NB4 (cell line): ENCODE data around the gene SNX9.

Experiments used
- DNase-seq: peaks from one replicate; pipeline ENCODE4 v3.0.0; 2010; ENCODE audit warnings: low read depth
- H3K4me3 ChIP-seq: one replicate; pipeline ENCODE4 v1.5.1; 2011; ENCODE audit warnings: mild to moderate bottlenecking, low read depth, low read length, moderate library complexity
- MYC ChIP-seq: IDR thresholded peaks from 2 replicates; pipeline ENCODE4 v1.6.1; 2011; ENCODE audit warnings: low read depth, low read length
- POLR2A ChIP-seq: IDR thresholded peaks from 2 replicates; pipeline ENCODE4 v1.6.1; 2011; ENCODE audit warnings: mild to moderate bottlenecking; ENCODE audit not compliant: insufficient read length; ENCODE audit errors: extremely low read depth
- TF ChIP-seq, protein P1 (sequence below): IDR thresholded peaks from 2 replicates; pipeline ENCODE4 v1.6.1; 2011; ENCODE audit warnings: low read depth, low read length
- TF ChIP-seq, protein P2 (sequence below): IDR thresholded peaks from one replicate; pipeline ENCODE4 v1.5.1; 2012; ENCODE audit warnings: low read depth, low read length

The SNX9 gene

DNA sequence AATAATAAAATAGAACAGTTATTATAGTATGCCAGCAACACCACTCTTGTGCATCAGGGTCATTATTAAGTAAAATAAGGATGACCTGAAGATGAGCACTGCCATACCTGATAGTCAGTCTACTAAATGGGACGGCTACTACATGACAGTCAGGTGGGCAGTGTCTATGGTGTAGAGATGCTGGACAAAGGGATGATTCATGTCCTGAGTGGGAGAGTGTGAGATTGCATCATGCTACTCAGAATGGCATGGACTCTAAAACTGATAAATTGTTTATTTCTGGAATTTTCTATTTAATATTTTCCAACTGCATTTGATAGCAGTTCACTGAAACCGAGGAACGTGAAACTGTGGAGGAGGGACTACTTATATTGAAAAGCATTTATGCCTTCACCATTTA lies 38.8 kb downstream of the SNX9 start:
- H3K4me3 ChIP-seq = no peak overlapping the region
- DNase-seq = no peak
- TF ChIP-seq, protein P1, sequence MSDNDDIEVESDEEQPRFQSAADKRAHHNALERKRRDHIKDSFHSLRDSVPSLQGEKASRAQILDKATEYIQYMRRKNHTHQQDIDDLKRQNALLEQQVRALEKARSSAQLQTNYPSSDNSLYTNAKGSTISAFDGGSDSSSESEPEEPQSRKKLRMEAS = no peak
- no peak for TF ChIP-seq POLR2A
- TF ChIP-seq MYC = no peak
- TF ChIP-seq, protein P2, sequence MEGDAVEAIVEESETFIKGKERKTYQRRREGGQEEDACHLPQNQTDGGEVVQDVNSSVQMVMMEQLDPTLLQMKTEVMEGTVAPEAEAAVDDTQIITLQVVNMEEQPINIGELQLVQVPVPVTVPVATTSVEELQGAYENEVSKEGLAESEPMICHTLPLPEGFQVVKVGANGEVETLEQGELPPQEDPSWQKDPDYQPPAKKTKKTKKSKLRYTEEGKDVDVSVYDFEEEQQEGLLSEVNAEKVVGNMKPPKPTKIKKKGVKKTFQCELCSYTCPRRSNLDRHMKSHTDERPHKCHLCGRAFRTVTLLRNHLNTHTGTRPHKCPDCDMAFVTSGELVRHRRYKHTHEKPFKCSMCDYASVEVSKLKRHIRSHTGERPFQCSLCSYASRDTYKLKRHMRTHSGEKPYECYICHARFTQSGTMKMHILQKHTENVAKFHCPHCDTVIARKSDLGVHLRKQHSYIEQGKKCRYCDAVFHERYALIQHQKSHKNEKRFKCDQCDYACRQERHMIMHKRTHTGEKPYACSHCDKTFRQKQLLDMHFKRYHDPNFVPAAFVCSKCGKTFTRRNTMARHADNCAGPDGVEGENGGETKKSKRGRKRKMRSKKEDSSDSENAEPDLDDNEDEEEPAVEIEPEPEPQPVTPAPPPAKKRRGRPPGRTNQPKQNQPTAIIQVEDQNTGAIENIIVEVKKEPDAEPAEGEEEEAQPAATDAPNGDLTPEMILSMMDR = no peak

DNA sequence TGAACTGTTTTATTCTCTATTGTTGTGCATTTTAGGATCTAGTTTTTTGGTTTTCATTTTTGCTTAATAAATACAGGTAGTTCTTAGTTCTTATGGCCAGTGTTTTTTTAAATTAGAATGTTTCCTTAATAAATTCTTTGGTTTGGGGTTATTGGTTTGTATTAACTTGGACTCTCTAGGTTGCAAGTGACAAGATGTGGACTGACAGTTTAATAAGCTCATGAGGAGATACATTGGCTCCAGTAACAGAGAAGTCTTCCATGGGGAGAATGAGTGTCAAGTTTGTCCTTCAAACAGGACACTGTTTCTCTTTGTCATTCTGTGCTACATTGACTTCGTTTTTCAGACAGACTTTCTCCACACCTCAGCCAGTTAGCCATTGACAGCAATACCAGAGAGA lies 39.7 kb downstream of the SNX9 start:
- TF ChIP-seq, protein P1 = no peak
- TF ChIP-seq POLR2A = no peak
- TF ChIP-seq, protein P2 = no peak
- no peak for TF ChIP-seq MYC
- no peak for DNase-seq
- H3K4me3 ChIP-seq = no peak overlapping the region

DNA sequence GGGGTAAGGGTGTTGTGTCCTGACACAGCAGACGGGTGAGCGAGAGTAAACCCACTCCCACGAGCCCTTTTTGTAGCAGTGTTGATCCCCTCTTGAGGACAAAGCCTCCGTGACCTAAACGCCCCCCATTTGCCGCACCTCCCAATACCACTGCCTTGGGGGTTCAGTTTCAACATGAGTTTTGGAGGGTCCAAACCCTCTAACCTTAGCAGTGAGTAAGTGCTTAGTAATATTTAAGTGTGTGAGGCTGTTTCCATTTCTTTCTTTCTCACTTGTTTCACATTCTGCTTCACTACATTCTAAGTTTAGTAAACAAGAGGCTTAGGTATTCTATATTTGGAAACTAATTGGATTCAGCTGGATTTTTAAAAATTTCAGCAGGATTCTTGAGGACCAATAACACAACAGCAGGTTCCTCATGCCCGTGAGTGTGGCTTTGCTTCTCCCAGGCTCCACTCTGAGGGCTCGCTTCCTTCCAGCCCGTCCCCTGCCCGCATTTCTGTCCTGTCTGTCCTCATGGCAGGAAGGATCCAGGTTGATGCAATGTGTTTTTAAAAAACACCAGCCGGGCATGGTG lies 41.2 kb downstream of the SNX9 start:
- TF ChIP-seq POLR2A = no peak
- TF ChIP-seq MYC = no peak
- TF ChIP-seq, protein P1 = no peak
- TF ChIP-seq, protein P2 = no peak
- no peak overlapping the region for H3K4me3 ChIP-seq
- DNase-seq = no peak

DNA sequence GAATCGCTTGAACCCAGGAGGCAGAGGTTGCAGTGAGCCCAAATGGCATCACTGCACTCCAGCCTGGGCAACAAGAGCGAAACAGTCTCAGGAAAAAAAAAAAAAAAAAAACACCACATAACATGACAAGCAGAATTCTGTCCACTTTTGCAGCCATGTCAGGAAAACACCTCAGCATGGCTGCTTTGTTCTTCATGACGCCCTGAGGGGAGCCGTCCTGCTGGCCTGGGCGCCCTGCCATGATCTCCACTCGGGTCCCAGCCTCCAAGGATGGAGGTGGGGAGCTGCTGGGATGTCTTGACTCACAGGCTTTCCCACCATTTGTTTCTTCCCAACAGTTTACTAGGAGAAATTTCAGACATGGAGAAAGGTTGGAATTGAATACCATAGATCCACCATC lies 42.2 kb downstream of the SNX9 start:
- DNase-seq = no peak
- no peak for TF ChIP-seq POLR2A
- TF ChIP-seq, protein P2 = no peak
- TF ChIP-seq, protein P1 = no peak
- no peak for TF ChIP-seq MYC
- no peak overlapping the region for H3K4me3 ChIP-seq

DNA sequence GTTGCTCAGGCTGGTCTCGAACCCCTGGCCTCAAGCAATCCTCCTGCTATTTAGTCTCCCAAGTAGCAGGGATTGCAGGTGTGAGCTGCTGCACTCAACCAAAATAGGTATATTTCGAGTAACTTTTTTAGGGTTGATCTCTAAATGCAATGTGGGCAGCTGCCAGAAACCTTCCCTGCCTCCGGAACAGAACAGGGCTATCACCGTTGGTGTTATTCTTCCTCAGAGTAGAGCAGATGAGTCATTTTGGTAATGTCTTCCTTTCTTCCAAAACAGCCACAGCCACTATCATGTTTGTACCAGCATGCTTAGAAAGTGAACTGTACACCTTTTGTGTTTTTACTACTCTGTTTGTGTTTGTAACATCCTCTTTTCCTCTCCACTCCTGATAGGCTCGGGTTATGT lies 44.1 kb downstream of the SNX9 start:
- no peak overlapping the region for H3K4me3 ChIP-seq
- no peak for DNase-seq
- TF ChIP-seq POLR2A (no peak), MYC (no peak)
- TF ChIP-seq, protein P2 = no peak
- TF ChIP-seq, protein P1 = no peak
